Upper lobe of right lung (tissue), 1 donor: ENCODE results near the gene CD1B. TPM values are rescaled to one million over a fixed set of nuclear protein-coding genes. Genes with fewer than 3 reads are reported as not detected.

Source experiments
- ATAC-seq: fragments of 200-7000 bp; cut with Tn5 transposase; one replicate; pipeline ENCODE4 v1.9.1; 2020; ENCODE audit warnings: mild to moderate bottlenecking, moderate library complexity
- DNase-seq: peaks from one replicate; pipeline ENCODE4 v3.0.0-alpha.2; 2020
- H3K27ac ChIP-seq: fragments of 200-600 bp; one replicate; pipeline ENCODE4 v1.8.0; 2022
- H3K27me3 ChIP-seq: fragments of 200-600 bp; one replicate; pipeline ENCODE4 v1.8.0; 2022; ENCODE audit warnings: mild to moderate bottlenecking
- H3K36me3 ChIP-seq: fragments of 200-600 bp; one replicate; pipeline ENCODE4 v1.8.0; 2022
- H3K4me1 ChIP-seq: fragments of 200-600 bp; one replicate; pipeline ENCODE4 v1.8.0; 2022
- H3K4me3 ChIP-seq: fragments of 200-600 bp; one replicate; pipeline ENCODE4 v1.8.0; 2022; ENCODE audit warnings: mild to moderate bottlenecking
- H3K9me3 ChIP-seq: fragments of 200-600 bp; one replicate; pipeline ENCODE4 v1.8.0; 2022
- CTCF ChIP-seq: fragments of 200-600 bp; IDR thresholded peaks from one replicate; pipeline ENCODE4 v1.8.0; 2022; ENCODE audit warnings: antibody characterized with exemption
- intact Hi-C: fragments of 100-400 bp; cut with DNase I; formaldehyde crosslinking; loops from one replicate; pipeline ENCODE4 v1.11.0; 2022
- total RNA-seq: library from RNA; stranded (reverse); fragmentation: NEBNext Ultra II Directional; extraction: Animal tissue kit (Norgen Biotek cat#: 25700); gene quantifications from one replicate; pipeline ENCODE4 v1.2.1, GENCODE V29; 2021
- donor health status: DM: no; HTN: yes; CAD: no; lungs with severe emphysema.

Gene CD1B
- total RNA-seq, 1 donor from 2014 or later, result 0.61 TPM

GRCh38 chr1:158331106-158331425, 265 bp downstream of the CD1B start:
- no peak overlapping the region for H3K4me3 ChIP-seq
- H3K27me3 ChIP-seq, result no peaks in the 10 kb centered on the region
- ATAC-seq (no peak), DNase-seq (no peak)
- no peak overlapping the region for H3K27ac ChIP-seq
- no peaks in the 10 kb centered on the region for H3K4me1 ChIP-seq
- TF ChIP-seq CTCF, result no peak
- no peaks in the 10 kb centered on the region for H3K36me3 ChIP-seq
- intact Hi-C loops, result no loop called here
- H3K9me3 ChIP-seq, result no peaks in the 10 kb centered on the region

- Histone ChIP-seq H3K9me3 (no peaks in the 10 kb centered on the region), H3K27ac (no peak overlapping the region), H3K4me1 (no peaks in the 10 kb centered on the region), H3K27me3 (no peaks in the 10 kb centered on the region), H3K36me3 (no peaks in the 10 kb centered on the region), H3K4me3 (no peak overlapping the region)
- ATAC-seq (no peak), DNase-seq (no peak)
- no peak for TF ChIP-seq CTCF
- intact Hi-C loops, result no loop called here
Measured at GRCh38 chr1:158330391-158331105, 783 bp downstream of the CD1B start.

GRCh38 chr1:158329733-158330132, 1.6 kb downstream of the CD1B start:
- Histone ChIP-seq H3K27me3 (no peaks in the 10 kb centered on the region), H3K36me3 (no peaks in the 10 kb centered on the region), H3K4me3 (no peak overlapping the region), H3K27ac (no peak overlapping the region), H3K9me3 (no peaks in the 10 kb centered on the region), H3K4me1 (no peaks in the 10 kb centered on the region)
- ATAC-seq (peak; percentile 62), DNase-seq (no peak)
- TF ChIP-seq CTCF, result peak; percentile 33
- intact Hi-C loops, result no loop called here

GRCh38 chr1:158329300-158329699, 2.0 kb downstream of the CD1B start:
- intact Hi-C loops, result no loop called here
- DNase-seq (no peak), ATAC-seq (no peak)
- no peak for TF ChIP-seq CTCF
- Histone ChIP-seq H3K4me1 (no peaks in the 10 kb centered on the region), H3K4me3 (no peak overlapping the region), H3K36me3 (no peaks in the 10 kb centered on the region), H3K27me3 (no peaks in the 10 kb centered on the region), H3K27ac (no peak overlapping the region), H3K9me3 (no peaks in the 10 kb centered on the region)

GRCh38 chr1:158328426-158328825, 2.9 kb downstream of the CD1B start:
- no peak overlapping the region for H3K27ac ChIP-seq
- ATAC-seq (peak; percentile 53), DNase-seq (no peak)
- H3K27me3 ChIP-seq, result no peaks in the 10 kb centered on the region
- H3K9me3 ChIP-seq, result no peaks in the 10 kb centered on the region
- H3K4me1 ChIP-seq, result no peaks in the 10 kb centered on the region
- no peak for TF ChIP-seq CTCF
- intact Hi-C loops, result no loop called here
- H3K36me3 ChIP-seq, result no peaks in the 10 kb centered on the region
- no peak overlapping the region for H3K4me3 ChIP-seq

GRCh38 chr1:158327481-158327880, 3.9 kb downstream of the CD1B start:
- no peaks in the 10 kb centered on the region for H3K9me3 ChIP-seq
- no peak overlapping the region for H3K27ac ChIP-seq
- no peaks in the 10 kb centered on the region for H3K36me3 ChIP-seq
- ATAC-seq (no peak), DNase-seq (no peak)
- no peak overlapping the region for H3K4me3 ChIP-seq
- no peak for TF ChIP-seq CTCF
- intact Hi-C loops, result no loop called here
- H3K4me1 ChIP-seq, result no peaks in the 10 kb centered on the region
- H3K27me3 ChIP-seq, result no peaks in the 10 kb centered on the region
